GM12874 (cell line): ENCODE data around the gene GNG7.

Source experiments
- TF ChIP-seq, protein P1 (sequence below): IDR thresholded peaks from 2 replicates; pipeline ENCODE4 v1.5.1; 2011; ENCODE audit warnings: low read depth, mild to moderate bottlenecking, control low read depth, low read length, moderate library complexity; ENCODE audit not compliant: insufficient read depth

GNG7 gene

DNA sequence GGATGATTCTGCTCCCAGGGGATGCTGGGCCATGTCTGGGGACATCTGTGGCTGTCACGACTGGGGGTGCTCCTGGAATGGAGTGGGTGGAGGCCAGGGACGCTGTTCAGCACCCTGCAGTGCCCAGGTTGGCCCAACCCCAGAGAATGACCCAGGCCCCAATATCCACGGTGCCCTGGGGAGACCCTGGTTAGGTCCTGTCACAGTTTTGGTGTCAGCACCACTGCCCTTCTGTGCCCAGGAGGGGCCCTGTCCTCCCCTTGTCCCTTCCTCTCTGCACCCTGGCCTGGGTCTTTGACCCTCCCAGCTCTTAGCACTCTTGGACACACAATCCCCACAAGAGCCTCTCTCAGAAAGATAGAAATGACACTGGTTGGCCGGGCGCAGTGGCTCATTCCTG is 141.3 kb downstream of the GNG7 start:
- TF ChIP-seq, protein P1, sequence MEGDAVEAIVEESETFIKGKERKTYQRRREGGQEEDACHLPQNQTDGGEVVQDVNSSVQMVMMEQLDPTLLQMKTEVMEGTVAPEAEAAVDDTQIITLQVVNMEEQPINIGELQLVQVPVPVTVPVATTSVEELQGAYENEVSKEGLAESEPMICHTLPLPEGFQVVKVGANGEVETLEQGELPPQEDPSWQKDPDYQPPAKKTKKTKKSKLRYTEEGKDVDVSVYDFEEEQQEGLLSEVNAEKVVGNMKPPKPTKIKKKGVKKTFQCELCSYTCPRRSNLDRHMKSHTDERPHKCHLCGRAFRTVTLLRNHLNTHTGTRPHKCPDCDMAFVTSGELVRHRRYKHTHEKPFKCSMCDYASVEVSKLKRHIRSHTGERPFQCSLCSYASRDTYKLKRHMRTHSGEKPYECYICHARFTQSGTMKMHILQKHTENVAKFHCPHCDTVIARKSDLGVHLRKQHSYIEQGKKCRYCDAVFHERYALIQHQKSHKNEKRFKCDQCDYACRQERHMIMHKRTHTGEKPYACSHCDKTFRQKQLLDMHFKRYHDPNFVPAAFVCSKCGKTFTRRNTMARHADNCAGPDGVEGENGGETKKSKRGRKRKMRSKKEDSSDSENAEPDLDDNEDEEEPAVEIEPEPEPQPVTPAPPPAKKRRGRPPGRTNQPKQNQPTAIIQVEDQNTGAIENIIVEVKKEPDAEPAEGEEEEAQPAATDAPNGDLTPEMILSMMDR, result no peak

DNA sequence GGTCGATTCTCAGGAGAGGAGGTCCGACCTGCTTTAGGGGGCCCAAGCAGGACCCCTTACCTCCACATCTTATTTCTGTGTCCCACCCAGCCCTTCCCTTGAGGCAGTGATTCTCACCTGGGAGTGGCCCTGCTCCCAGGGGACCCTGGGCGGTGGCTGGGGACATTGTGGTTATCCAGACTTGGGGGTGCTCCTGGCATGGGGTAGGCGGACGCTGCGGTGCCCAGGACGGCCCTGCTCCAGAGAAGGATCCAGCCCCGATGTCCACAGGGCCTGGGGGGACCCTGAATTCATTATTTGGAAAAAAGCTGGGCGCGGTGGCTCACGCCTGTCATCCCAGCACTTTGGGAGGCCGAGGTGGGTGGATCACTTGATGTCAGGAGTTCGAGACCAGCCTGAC is 142.1 kb downstream of the GNG7 start:
- TF ChIP-seq, protein P1, result no peak

DNA sequence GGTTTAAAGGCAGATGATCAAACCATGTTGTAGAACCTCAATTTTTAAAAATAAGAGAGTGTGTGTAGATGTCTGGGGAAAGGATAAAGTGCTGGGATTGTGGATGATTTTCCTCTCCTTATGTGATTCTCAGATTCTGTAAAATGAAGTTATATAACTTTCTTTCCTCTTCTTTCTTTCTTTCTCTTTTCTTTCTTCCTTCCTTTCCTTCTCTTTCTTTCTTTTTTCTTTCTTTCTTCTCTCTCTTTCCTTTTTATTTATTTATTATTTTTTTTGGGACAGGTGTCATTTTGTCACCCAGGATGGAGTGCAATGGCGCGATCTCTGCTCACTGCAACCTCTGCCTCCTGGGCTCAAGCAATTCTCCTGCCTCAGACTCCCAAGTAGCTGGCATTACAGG is 144.0 kb downstream of the GNG7 start:
- TF ChIP-seq, protein P1, result no peak

DNA sequence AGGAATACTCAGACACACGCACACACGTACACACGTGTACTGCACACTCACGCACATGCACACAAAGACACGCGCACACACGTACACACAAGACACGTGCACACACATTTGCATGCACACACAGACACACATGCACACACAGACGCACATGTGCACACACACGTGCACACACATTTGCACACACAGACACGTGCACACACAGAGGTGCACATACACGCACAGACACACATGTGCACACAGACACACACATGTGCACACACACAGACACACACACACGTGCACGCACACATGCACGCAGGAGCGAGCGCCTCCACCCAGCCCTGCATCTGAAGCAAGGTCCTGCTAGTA is 145.4 kb downstream of the GNG7 start:
- TF ChIP-seq, protein P1, result no peak

DNA sequence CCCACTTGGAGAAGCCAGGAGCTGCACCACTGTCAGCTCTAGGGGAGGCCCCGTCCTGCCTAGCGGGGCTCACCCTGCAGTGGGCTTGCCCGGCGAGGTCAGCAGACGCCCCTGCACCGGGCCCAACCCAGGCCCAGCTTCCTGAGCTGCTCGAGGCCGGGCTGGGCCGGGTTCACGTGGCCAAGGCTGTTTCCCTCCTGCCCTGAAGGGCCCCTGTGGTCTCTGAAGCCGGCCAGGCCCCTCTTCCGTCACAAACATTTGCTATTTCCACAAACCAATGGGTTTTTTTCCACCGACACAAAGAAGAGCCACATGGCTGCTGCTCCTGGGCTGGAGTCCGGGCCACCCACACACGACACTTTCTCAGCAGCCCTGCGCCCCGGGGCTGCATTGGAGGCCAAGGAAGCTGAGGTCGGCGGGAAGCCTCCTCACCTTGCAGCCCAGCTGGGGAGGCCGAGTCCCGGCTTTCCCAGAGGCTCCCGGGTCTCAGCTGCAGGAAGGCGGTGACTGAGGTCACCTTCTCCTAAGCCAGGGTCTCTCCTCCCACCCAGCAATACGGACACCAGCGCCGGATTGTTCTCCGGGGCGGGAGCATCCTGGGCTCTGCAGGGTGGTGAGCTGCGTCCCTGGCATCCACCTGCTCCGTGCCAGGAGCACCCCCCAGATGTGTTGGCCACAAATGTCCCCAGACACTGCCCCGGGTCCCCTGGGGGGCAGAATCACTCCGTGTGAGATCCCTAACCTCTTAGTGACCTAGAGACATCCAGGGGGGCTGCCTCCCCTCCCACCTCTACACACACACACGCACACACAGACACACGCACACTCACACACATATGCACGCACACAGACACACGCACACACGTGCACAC is 146.0 kb downstream of the GNG7 start:
- TF ChIP-seq, protein P1, result no peak

DNA sequence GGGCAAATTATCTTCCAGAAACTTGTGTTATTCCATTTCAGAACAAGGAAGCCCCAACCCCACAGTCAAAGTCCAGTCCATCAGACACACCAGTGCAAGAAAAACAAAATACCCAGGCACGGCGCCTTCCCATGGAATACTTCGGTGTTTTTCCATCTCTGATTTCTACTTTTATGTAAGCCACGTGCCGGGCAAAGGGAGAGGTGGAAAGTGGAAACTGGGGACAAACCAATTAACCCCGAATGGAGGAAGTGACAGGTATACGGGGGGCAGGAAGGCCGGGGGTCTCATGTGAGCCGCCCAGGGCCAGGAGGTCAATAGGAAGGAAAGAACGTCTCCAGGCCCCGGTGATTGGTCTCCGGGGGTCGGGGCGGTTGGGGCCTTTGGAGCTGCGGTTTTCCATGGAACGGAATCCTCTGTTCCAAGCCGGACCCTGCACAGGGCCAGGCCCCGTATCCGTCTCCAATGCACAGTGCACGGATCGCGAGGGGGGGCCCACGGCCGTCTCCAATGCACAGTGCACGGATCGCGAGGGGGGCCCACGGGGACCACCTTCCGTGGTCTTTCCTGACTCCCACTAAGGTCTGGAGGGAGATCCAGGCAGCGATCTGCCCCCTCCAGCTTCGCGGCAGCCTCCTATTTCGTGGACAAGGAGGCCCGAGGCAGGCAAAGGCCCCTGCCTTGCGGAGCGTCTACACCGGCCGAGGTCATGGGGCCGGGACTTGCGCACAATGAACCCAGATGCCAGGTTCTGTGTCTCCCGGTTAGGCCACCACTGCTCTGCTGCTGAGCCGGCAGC is 146.9 kb downstream of the GNG7 start:
- TF ChIP-seq, protein P1, result no peak

DNA sequence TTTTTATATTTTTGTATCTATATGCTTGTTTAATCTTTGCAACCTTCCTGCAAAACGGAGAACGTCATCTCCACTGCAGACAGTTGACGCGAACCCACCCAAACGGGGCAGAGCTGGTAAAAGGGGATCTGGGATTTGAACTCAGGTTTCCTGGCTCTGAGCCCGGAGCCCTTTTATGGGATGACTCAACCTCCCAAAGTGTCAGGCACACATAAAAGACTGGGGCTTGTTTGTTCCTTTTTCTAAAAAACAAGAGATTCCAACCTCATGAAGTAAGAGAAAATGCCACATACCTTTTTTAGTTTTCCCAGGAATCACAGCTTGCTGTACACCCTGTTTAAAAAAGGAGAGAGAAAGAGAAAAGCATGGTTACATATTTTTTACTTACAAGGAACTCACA is 147.6 kb downstream of the GNG7 start:
- TF ChIP-seq, protein P1, result no peak
